ENCODE results near the gene LACRT.
A peak's percentile ranks its signal among the peaks of the same experiment; 100 is the strongest.

LACRT gene

DNA sequence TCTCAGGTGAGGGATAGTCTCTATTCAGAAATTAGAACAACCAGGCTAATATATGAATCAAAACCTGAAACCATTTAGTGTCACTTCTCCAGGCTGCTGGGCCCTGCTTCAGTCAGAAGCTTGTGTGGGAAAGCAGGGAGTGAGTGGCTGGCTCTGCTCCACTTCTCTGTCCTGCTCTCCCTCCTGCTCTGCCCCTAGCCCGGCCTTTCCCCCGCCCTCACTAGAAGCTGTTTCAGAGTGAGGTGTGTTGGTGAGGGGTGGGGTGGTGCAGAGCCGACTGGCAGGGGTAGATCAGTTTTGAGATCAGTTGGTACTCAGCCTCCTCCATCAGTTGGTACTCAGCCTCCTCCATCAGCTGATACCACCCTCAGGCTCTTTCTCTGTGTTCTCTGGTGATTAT, 39.2 kb downstream of the LACRT start:
- Histone ChIP-seq H3K27ac (ENCODE audit: low read length) (no peak overlapping the region), H3K4me3 (ENCODE audit: low read depth in 1 of 2, low read length in 2 of 2) (no peak overlapping the region), H3K4me1 (ENCODE audit: control insufficient read depth in 1 of 2, insufficient read depth in 2 of 2, low read length in 2 of 2) (peaks cover 0 to 15% of the 10 kb centered on the region in 2 donors), H3K27me3 (ENCODE audit: low read depth, low read length) (no peaks in the 10 kb centered on the region), H3K36me3 (ENCODE audit: control insufficient read depth in 1 of 2, insufficient read depth in 2 of 2, low read length in 2 of 2) (no peaks in the 10 kb centered on the region), H3K9me3 (ENCODE audit: control insufficient read depth in 1 of 2, low read length in 2 of 2) (no peaks in the 10 kb centered on the region)

- no peaks in the 10 kb centered on the region for H3K36me3 ChIP-seq (ENCODE audit: control insufficient read depth in 1 of 2, insufficient read depth in 2 of 2, low read length in 2 of 2)
- no peak overlapping the region for H3K27ac ChIP-seq (ENCODE audit: low read length)
- H3K4me1 ChIP-seq (ENCODE audit: control insufficient read depth in 1 of 2, insufficient read depth in 2 of 2, low read length in 2 of 2): peaks cover 0 to 32% of the 10 kb centered on the region in 2 donors
- no peaks in the 10 kb centered on the region for H3K9me3 ChIP-seq (ENCODE audit: control insufficient read depth in 1 of 2, low read length in 2 of 2)
- H3K27me3 ChIP-seq (ENCODE audit: low read depth, low read length): no peaks in the 10 kb centered on the region
- no peak overlapping the region for H3K4me3 ChIP-seq (ENCODE audit: low read depth in 1 of 2, low read length in 2 of 2)
These were observed 41.0 kb downstream of the LACRT start for GRCh38 chr12:54593725-54594124.

DNA sequence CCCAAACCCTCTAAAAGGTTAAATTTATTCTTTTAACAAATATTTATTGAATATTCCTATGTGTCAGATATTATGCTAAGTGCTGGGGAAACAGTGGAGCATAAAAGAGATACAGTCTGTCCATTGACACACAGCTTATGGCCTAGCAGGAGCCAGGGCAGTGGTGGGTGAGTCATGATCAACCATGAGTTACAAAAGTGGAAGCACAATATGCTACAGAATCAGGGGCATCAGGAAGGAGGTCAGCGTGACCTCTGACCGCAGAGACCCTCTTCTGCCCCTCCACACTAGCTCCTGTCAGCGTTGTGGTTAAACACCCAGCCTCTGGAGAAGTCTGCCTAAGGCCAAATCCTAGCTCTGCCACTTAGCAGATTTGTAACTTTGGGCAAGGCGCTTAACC, 41.6 kb downstream of the LACRT start:
- no peak overlapping the region for H3K27ac ChIP-seq (ENCODE audit: low read length)
- H3K36me3 ChIP-seq (ENCODE audit: control insufficient read depth in 1 of 2, insufficient read depth in 2 of 2, low read length in 2 of 2): no peaks in the 10 kb centered on the region
- peaks cover 1% of the 10 kb centered on the region for H3K27me3 ChIP-seq (ENCODE audit: low read depth, low read length)
- H3K4me1 ChIP-seq (ENCODE audit: control insufficient read depth in 1 of 2, insufficient read depth in 2 of 2, low read length in 2 of 2): peaks cover 0 to 34% of the 10 kb centered on the region in 2 donors
- no peak overlapping the region for H3K4me3 ChIP-seq (ENCODE audit: low read depth in 1 of 2, low read length in 2 of 2)
- no peaks in the 10 kb centered on the region for H3K9me3 ChIP-seq (ENCODE audit: control insufficient read depth in 1 of 2, low read length in 2 of 2)

DNA sequence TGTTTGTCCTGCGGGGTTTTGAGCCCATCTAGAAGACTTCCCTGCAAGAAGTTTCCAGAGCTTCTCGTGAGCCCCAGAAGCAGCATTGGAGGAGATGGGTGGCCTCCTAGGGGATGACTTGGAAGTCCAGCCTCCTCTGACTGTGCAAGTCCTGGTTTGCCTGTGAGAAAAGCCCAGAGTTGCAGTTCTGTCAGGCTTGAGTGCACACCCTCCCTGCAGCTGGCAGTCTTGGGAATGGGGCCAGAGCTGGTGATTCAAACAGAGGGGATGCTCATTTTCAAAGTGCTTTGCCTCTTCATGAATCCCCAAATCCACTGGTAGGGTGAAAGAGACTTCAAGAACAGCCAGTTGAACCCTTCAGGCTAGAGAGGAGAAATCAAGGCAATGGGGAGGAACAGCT, 42.4 kb downstream of the LACRT start:
- Histone ChIP-seq H3K36me3 (ENCODE audit: control insufficient read depth in 1 of 2, insufficient read depth in 2 of 2, low read length in 2 of 2) (no peaks in the 10 kb centered on the region), H3K27ac (ENCODE audit: low read length) (no peak overlapping the region), H3K27me3 (ENCODE audit: low read depth, low read length) (peaks cover 9% of the 10 kb centered on the region), H3K4me1 (ENCODE audit: control insufficient read depth in 1 of 2, insufficient read depth in 2 of 2, low read length in 2 of 2) (peaks cover 0 to 42% of the 10 kb centered on the region in 2 donors), H3K9me3 (ENCODE audit: control insufficient read depth in 1 of 2, low read length in 2 of 2) (no peaks in the 10 kb centered on the region), H3K4me3 (ENCODE audit: low read depth in 1 of 2, low read length in 2 of 2) (no peak overlapping the region)

GRCh38 chr12:54590978-54591591, 43.6 kb downstream of the LACRT start:
- Histone ChIP-seq H3K36me3 (ENCODE audit: control insufficient read depth in 1 of 2, insufficient read depth in 2 of 2, low read length in 2 of 2) (no peaks in the 10 kb centered on the region), H3K9me3 (ENCODE audit: control insufficient read depth in 1 of 2, low read length in 2 of 2) (no peaks in the 10 kb centered on the region), H3K4me1 (ENCODE audit: control insufficient read depth in 1 of 2, insufficient read depth in 2 of 2, low read length in 2 of 2) (peaks cover 0 to 51% of the 10 kb centered on the region in 2 donors), H3K27ac (ENCODE audit: low read length) (peak overlapping the region; percentile 19), H3K27me3 (ENCODE audit: low read depth, low read length) (peaks cover 10% of the 10 kb centered on the region), H3K4me3 (ENCODE audit: low read depth in 1 of 2, low read length in 2 of 2) (no peak overlapping the region)

- peaks cover 0 to 51% of the 10 kb centered on the region in 2 donors for H3K4me1 ChIP-seq (ENCODE audit: control insufficient read depth in 1 of 2, insufficient read depth in 2 of 2, low read length in 2 of 2)
- H3K9me3 ChIP-seq (ENCODE audit: control insufficient read depth in 1 of 2, low read length in 2 of 2): no peaks in the 10 kb centered on the region
- H3K27ac ChIP-seq (ENCODE audit: low read length): no peak overlapping the region
- H3K4me3 ChIP-seq (ENCODE audit: low read depth in 1 of 2, low read length in 2 of 2): no peak overlapping the region
- H3K27me3 ChIP-seq (ENCODE audit: low read depth, low read length): peaks cover 10% of the 10 kb centered on the region
- H3K36me3 ChIP-seq (ENCODE audit: control insufficient read depth in 1 of 2, insufficient read depth in 2 of 2, low read length in 2 of 2): no peaks in the 10 kb centered on the region
These were observed 44.7 kb downstream of the LACRT start for GRCh38 chr12:54589964-54590363.

DNA sequence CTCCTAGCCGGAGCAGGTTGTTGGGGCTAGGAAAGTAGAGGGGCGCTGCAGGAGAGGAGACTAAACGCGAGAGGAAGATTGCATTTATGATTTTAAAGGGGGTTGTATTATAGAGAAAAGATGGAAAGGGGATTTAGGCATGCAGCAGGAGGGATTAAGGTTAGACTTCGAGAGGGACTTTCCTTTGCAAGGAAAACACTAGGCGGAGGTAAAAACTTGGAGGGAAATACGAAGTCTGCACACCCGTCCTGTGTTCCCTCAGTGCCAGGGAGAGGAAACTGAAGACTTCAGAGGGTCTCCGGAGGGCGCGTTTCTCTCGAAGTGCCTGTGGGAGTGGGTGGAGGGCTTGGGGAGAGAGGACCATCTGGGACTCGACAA, 45.8 kb downstream of the LACRT start:
- Histone ChIP-seq H3K4me3 (ENCODE audit: low read depth in 1 of 2, low read length in 2 of 2) (peak overlapping the region; percentile 21 to 37), H3K4me1 (ENCODE audit: control insufficient read depth in 1 of 2, insufficient read depth in 2 of 2, low read length in 2 of 2) (peaks cover 0 to 51% of the 10 kb centered on the region in 2 donors), H3K27me3 (ENCODE audit: low read depth, low read length) (peaks cover 10% of the 10 kb centered on the region), H3K9me3 (ENCODE audit: control insufficient read depth in 1 of 2, low read length in 2 of 2) (no peaks in the 10 kb centered on the region), H3K36me3 (ENCODE audit: control insufficient read depth in 1 of 2, insufficient read depth in 2 of 2, low read length in 2 of 2) (no peaks in the 10 kb centered on the region), H3K27ac (ENCODE audit: low read length) (no peak overlapping the region)

- no peaks in the 10 kb centered on the region for H3K9me3 ChIP-seq (ENCODE audit: control insufficient read depth in 1 of 2, low read length in 2 of 2)
- peak within 1 kb of the TSS; percentile 48 to 69 for H3K4me3 ChIP-seq (ENCODE audit: low read depth in 1 of 2, low read length in 2 of 2)
- no peak within 1 kb of the TSS for H3K27ac ChIP-seq (ENCODE audit: low read length)
- no peaks in the 10 kb centered on the region for H3K36me3 ChIP-seq (ENCODE audit: control insufficient read depth in 1 of 2, insufficient read depth in 2 of 2, low read length in 2 of 2)
- H3K4me1 ChIP-seq (ENCODE audit: control insufficient read depth in 1 of 2, insufficient read depth in 2 of 2, low read length in 2 of 2): peaks cover 0 to 51% of the 10 kb centered on the region in 2 donors
- H3K27me3 ChIP-seq (ENCODE audit: low read depth, low read length): peaks cover 10% of the 10 kb centered on the region
These were observed 46.4 kb downstream of the LACRT start, which contains the start of gene PPP1R1A for GRCh38 chr12:54588110-54588889. Gene PPP1R1A, minus strand, starts transcription at chr12:54588659. Its CDS starts 171 bp downstream, at chr12:54588488.

DNA sequence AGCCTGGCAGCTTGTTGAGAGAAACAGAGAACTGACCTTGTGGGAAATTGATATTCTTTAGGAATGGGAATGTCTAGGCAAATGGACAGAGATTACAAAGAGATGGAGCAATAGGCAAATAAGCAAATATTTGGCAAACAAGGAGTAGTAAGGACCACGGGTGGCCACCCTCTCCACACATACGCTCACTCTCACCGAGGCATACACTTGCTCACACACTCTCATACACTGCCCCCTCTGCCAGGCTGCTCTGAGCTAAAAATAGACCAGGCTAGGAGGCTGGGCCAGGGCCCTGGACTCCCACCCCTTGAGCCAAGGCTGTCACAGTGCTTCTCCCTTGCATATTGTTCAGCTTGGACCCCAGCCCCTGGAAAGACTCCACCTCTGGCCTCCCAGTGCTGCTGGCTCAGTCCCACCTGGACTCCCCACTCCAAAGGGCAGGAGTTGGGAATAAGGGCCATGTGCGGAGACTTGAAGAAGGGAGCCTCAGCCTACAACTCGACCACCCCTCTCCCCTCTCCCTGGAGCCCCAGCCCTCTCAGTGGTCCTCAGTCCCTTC, 47.3 kb downstream of the LACRT start:
- no peaks in the 10 kb centered on the region for H3K36me3 ChIP-seq (ENCODE audit: control insufficient read depth in 1 of 2, insufficient read depth in 2 of 2, low read length in 2 of 2)
- H3K27ac ChIP-seq (ENCODE audit: low read length): no peak overlapping the region

DNA sequence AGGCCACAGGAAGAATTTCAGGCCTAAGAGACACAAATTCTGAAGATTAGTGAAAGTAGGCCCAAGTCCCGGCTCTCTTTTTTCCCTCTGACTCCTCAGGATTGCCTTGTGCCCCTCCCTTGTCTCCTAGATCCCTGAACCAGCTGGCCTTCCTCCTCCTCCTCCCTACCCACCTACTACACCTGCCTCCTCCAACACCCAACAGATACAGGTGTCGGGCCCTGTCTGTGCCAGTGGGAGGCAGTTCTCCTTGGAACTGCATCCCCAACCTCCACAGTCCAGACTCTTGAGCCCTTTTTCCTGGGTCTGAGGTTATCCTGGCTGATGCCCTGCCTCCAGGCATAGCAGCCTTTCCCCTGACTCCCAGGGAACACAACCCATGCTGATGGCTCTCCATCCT, 48.1 kb downstream of the LACRT start:
- Histone ChIP-seq H3K4me3 (ENCODE audit: low read depth in 1 of 2, low read length in 2 of 2) (no peak overlapping the region), H3K27me3 (ENCODE audit: low read depth, low read length) (peaks cover 10% of the 10 kb centered on the region), H3K36me3 (ENCODE audit: control insufficient read depth in 1 of 2, insufficient read depth in 2 of 2, low read length in 2 of 2) (no peaks in the 10 kb centered on the region), H3K9me3 (ENCODE audit: control insufficient read depth in 1 of 2, low read length in 2 of 2) (no peaks in the 10 kb centered on the region), H3K4me1 (ENCODE audit: control insufficient read depth in 1 of 2, insufficient read depth in 2 of 2, low read length in 2 of 2) (peaks cover 0 to 47% of the 10 kb centered on the region in 2 donors), H3K27ac (ENCODE audit: low read length) (no peak overlapping the region)

More for the DNA sequence above, 47.3 kb downstream of the LACRT start:
- peak overlapping the region; percentile 48 to 69 for H3K4me3 ChIP-seq (ENCODE audit: low read depth in 1 of 2, low read length in 2 of 2)
- H3K4me1 ChIP-seq (ENCODE audit: control insufficient read depth in 1 of 2, insufficient read depth in 2 of 2, low read length in 2 of 2): peaks cover 0 to 51% of the 10 kb centered on the region in 2 donors
- H3K27me3 ChIP-seq (ENCODE audit: low read depth, low read length): peaks cover 10% of the 10 kb centered on the region
- no peaks in the 10 kb centered on the region for H3K9me3 ChIP-seq (ENCODE audit: control insufficient read depth in 1 of 2, low read length in 2 of 2)

- no peak overlapping the region for H3K4me3 ChIP-seq (ENCODE audit: low read depth in 1 of 2, low read length in 2 of 2)
- H3K27me3 ChIP-seq (ENCODE audit: low read depth, low read length): peaks cover 10% of the 10 kb centered on the region
- no peaks in the 10 kb centered on the region for H3K36me3 ChIP-seq (ENCODE audit: control insufficient read depth in 1 of 2, insufficient read depth in 2 of 2, low read length in 2 of 2)
- H3K27ac ChIP-seq (ENCODE audit: low read length): no peak overlapping the region
- peaks cover 0 to 34% of the 10 kb centered on the region in 2 donors for H3K4me1 ChIP-seq (ENCODE audit: control insufficient read depth in 1 of 2, insufficient read depth in 2 of 2, low read length in 2 of 2)
- no peaks in the 10 kb centered on the region for H3K9me3 ChIP-seq (ENCODE audit: control insufficient read depth in 1 of 2, low read length in 2 of 2)
These were observed 49.5 kb downstream of the LACRT start for GRCh38 chr12:54585243-54585642.
